Measurements from ENCODE around the gene RALGAPA1.

- no peak for TF ChIP-seq CTCF (IDR thresholded peaks at IDR 0.05)
- TF ChIP-seq EZH2 (IDR thresholded peaks at IDR 0.05; ENCODE audit: borderline replicate concordance, insufficient read depth, low read depth, low read length, poor library complexity, severe bottlenecking) = no peak
These were observed 302.2 kb downstream of the RALGAPA1 start for GRCh38 chr14:35506927-35507326.
